ENCODE data around the gene KEAP1. TPM values are rescaled to one million over a fixed set of nuclear protein-coding genes. Genes with fewer than 3 reads are reported as not detected.

The KEAP1 gene
- total and polyA plus RNA-seq, 2 of the 8 experiments (the other 6 are each of a cell fraction or from before 2014, with no cell fraction given) = 80.6 to 106 TPM

- TF ChIP-seq ATF2 (IDR thresholded peaks at IDR 0.05; ENCODE audit: low read length) (no peak), SIX5 (IDR thresholded peaks at IDR 0.05; ENCODE audit: low read depth, low read length) (no peak), CTBP2 (IDR thresholded peaks at IDR 0.05; ENCODE audit: borderline replicate concordance, insufficient read depth, insufficient read length, low read length) (no peak), SIN3A (conservative IDR thresholded peaks at IDR 0.05 in 1 of 2, IDR thresholded peaks at IDR 0.05 in 1 of 2; ENCODE audit: low read depth in 1 of 2, low read length in 2 of 2) (no peak), SUZ12 (IDR thresholded peaks at IDR 0.05; ENCODE audit: low read length) (no peak), RAD21 (IDR thresholded peaks at IDR 0.05 in 1 of 2, conservative IDR thresholded peaks at IDR 0.05 in 1 of 2; ENCODE audit: low read depth in 2 of 2, low read length in 2 of 2) (no peak)
Observed at GRCh38 chr19:10533646-10534386, 30.7 kb upstream of the KEAP1 start (continued).

Measured in H1 (cell line).